ENCODE data around the gene CDAN1. TPM values are rescaled to one million over a fixed set of nuclear protein-coding genes. Genes with fewer than 3 reads are reported as not detected.

CDAN1 gene
- total RNA-seq, 2 experiments from 2014 or later = 23.2 to 24.7 TPM

DNA sequence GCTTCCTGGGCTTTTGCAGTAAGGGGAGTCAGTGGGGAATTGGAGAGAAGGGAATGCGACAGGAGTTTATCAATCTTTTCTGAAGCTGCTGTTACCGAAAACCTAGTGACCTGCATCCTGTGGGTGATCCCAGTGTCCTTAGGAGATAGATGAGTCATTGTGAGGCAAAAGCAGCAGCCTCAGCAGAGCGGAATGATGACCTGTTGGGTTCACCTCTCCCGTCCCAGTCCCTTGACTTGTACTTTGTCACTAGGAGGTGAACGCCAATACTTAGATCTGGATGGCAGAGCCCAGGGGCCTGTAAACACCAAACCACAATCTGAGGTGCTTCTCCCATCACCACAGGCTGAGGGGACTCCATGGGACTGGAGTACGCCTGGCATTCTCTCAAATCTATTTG is 17.9 kb downstream of the CDAN1 start:
- no peak overlapping the region for H3K27ac ChIP-seq (ENCODE audit: low read depth in 1 of 2, low read length in 2 of 2)
- Mint-ChIP-seq H3K9me3 (no peaks in the 10 kb centered on the region), H3K27ac (no peak overlapping the region), H3K4me1 (ENCODE audit: low read depth) (no peaks in the 10 kb centered on the region), H3K36me3 (ENCODE audit: low read depth) (peaks cover 33% of the 10 kb centered on the region), H3K4me3 (no peak overlapping the region), H3K27me3 (no peaks in the 10 kb centered on the region)
- H3K9me3 ChIP-seq (ENCODE audit: control insufficient read depth in 1 of 2, insufficient read depth in 1 of 2, low read length in 2 of 2) = no peaks in the 10 kb centered on the region
- POLR2A ChIA-PET = no interaction called here
- TF ChIP-seq, protein P1, sequence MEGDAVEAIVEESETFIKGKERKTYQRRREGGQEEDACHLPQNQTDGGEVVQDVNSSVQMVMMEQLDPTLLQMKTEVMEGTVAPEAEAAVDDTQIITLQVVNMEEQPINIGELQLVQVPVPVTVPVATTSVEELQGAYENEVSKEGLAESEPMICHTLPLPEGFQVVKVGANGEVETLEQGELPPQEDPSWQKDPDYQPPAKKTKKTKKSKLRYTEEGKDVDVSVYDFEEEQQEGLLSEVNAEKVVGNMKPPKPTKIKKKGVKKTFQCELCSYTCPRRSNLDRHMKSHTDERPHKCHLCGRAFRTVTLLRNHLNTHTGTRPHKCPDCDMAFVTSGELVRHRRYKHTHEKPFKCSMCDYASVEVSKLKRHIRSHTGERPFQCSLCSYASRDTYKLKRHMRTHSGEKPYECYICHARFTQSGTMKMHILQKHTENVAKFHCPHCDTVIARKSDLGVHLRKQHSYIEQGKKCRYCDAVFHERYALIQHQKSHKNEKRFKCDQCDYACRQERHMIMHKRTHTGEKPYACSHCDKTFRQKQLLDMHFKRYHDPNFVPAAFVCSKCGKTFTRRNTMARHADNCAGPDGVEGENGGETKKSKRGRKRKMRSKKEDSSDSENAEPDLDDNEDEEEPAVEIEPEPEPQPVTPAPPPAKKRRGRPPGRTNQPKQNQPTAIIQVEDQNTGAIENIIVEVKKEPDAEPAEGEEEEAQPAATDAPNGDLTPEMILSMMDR (IDR thresholded peaks at IDR 0.05) = no peak
- no peak for DNase-seq
- no peaks in the 10 kb centered on the region for H3K27me3 ChIP-seq (ENCODE audit: control insufficient read depth in 1 of 2, insufficient read depth in 2 of 2, low read length in 2 of 2)
- H3K4me3 ChIP-seq (ENCODE audit: low read length) = no peak overlapping the region
- ATAC-seq (ENCODE audit: poor library complexity) = no peak
- no peaks in the 10 kb centered on the region for H3K4me1 ChIP-seq (ENCODE audit: insufficient read depth, low read length)
- H3K36me3 ChIP-seq (ENCODE audit: insufficient read depth, low read length) = peaks cover 25% of the 10 kb centered on the region
- CTCF ChIA-PET = no interaction called here
- intact Hi-C loops (cut with DNase I, micrococcal nuclease) = no loop called here

DNA sequence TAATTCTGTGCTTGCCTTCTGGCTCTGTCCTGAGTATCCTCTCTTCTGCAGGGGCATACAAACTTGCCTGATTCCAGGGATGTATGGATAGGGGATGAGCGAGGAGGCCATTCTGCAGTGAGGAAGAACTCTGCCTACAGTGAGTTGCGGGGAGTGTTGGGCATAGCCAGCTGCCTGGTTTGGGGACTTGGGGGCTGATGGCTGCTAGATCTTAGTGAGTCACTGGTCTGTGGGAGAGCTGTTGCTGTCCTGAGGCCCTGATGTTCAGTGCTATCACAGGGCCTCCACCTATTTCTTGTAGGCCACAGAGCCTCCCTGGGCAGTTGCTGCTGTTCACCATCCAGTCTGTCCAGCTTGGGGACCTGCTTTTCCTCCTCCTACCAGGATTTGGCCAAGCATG is 20.3 kb downstream of the CDAN1 start:
- CTCF ChIA-PET = no interaction called here
- H3K9me3 Mint-ChIP-seq = no peaks in the 10 kb centered on the region

DNA sequence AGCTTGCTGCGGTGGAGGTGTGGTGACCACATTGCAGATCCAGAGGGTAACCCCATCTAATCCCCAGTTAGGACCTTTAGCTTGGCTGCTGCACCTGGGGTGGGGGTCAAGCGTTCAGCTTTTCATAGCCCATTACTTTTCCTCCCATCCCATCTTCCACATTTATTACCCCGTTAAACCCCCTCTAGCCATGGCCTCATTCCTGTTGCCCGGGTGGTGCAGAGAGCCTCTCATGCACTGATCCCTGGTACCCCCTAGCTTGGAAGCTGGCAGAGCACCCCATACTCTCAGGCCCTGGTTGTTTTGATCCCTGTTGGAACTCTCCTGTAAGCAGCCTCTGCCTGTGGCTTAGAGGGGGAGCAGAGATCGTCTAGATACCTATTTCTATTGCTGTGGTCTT is 20.8 kb downstream of the CDAN1 start:
- Histone ChIP-seq H3K4me3 (ENCODE audit: low read length) (no peak overlapping the region), H3K36me3 (ENCODE audit: insufficient read depth, low read length) (peaks cover 10% of the 10 kb centered on the region), H3K4me1 (ENCODE audit: insufficient read depth, low read length) (no peaks in the 10 kb centered on the region), H3K27ac (ENCODE audit: low read depth in 1 of 2, low read length in 2 of 2) (no peak overlapping the region), H3K9me3 (ENCODE audit: control insufficient read depth in 1 of 2, insufficient read depth in 1 of 2, low read length in 2 of 2) (no peaks in the 10 kb centered on the region), H3K27me3 (ENCODE audit: control insufficient read depth in 1 of 2, insufficient read depth in 2 of 2, low read length in 2 of 2) (no peaks in the 10 kb centered on the region)
- TF ChIP-seq, protein P1 (IDR thresholded peaks at IDR 0.05) = no peak
- POLR2A ChIA-PET = interaction anchor here (0.6 kb wide), 1 partner anchor 34 kb away, joined by 3 read pairs; no protein-coding TSS in a partner anchor
- Mint-ChIP-seq H3K9me3 (no peaks in the 10 kb centered on the region), H3K27ac (no peak overlapping the region), H3K4me1 (ENCODE audit: low read depth) (no peaks in the 10 kb centered on the region), H3K36me3 (ENCODE audit: low read depth) (peaks cover 17% of the 10 kb centered on the region), H3K4me3 (no peak overlapping the region), H3K27me3 (no peaks in the 10 kb centered on the region)
- DNase-seq = no peak
- ATAC-seq (ENCODE audit: poor library complexity) = no peak
- CTCF ChIA-PET = no interaction called here
- intact Hi-C loops (cut with DNase I, micrococcal nuclease) = no loop called here

More for the DNA sequence above, 20.3 kb downstream of the CDAN1 start:
- Histone ChIP-seq H3K27ac (ENCODE audit: low read depth in 1 of 2, low read length in 2 of 2) (no peak overlapping the region), H3K4me1 (ENCODE audit: insufficient read depth, low read length) (no peaks in the 10 kb centered on the region), H3K9me3 (ENCODE audit: control insufficient read depth in 1 of 2, insufficient read depth in 1 of 2, low read length in 2 of 2) (no peaks in the 10 kb centered on the region), H3K4me3 (ENCODE audit: low read length) (no peak overlapping the region), H3K36me3 (ENCODE audit: insufficient read depth, low read length) (peaks cover 10% of the 10 kb centered on the region), H3K27me3 (ENCODE audit: control insufficient read depth in 1 of 2, insufficient read depth in 2 of 2, low read length in 2 of 2) (no peaks in the 10 kb centered on the region)
- intact Hi-C loops (cut with DNase I, micrococcal nuclease) = no loop called here
- no peak for ATAC-seq (ENCODE audit: poor library complexity)
- H3K4me3 Mint-ChIP-seq = no peak overlapping the region
- H3K27ac Mint-ChIP-seq = no peak overlapping the region
- H3K4me1 Mint-ChIP-seq (ENCODE audit: low read depth) = no peaks in the 10 kb centered on the region
- H3K36me3 Mint-ChIP-seq (ENCODE audit: low read depth) = peaks cover 17% of the 10 kb centered on the region
- TF ChIP-seq, protein P1 (IDR thresholded peaks at IDR 0.05) = no peak
- no peaks in the 10 kb centered on the region for H3K27me3 Mint-ChIP-seq
- no peak for DNase-seq
- POLR2A ChIA-PET = interaction anchor here (0.6 kb wide), 1 partner anchor 34 kb away, joined by 3 read pairs; no protein-coding TSS in a partner anchor
